Measurements from ENCODE around the gene SIGLEC11.
"Not testable (repeated sequence)": the region's sequence is repeated elsewhere in the genome, so short reads cannot be mapped to it uniquely, and the experiment has no call there.

SIGLEC11 gene

GRCh38 chr19:49960980-49961379 is at the start of gene SIGLEC11:
Gene SIGLEC11, minus strand, starts transcription at chr19:49961172. Its CDS starts 91 bp downstream, at chr19:49961081.
- not testable (repeated sequence) for DNase-seq

GRCh38 chr19:50008532-50008931 is 47.6 kb upstream of the SIGLEC11 start:
- no peak for DNase-seq

DNA sequence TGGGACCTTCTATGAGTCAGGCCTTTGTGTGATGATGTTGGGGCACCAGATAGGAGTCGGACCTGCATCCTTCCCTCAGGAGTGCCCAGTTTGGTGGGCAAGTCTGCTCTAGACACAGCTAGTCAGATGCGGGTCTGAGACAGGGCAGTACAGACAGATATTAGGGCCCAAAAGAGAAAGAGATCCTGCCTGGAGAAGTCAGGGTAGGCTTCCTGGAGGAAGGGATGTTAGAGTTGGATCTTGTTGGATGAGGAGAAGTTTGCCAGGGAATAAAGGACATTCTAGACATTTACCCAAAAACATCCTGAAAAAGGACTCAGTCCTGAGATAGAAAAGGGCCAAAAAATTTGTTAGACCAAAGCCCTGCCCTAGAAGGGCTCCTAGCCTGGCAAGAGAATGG is 47.0 kb upstream of the SIGLEC11 start:
- no peak for DNase-seq

- no peak for DNase-seq
These were observed 46.2 kb upstream of the SIGLEC11 start for GRCh38 chr19:50007170-50007569.

GRCh38 chr19:50005428-50005827 is 44.5 kb upstream of the SIGLEC11 start:
- no peak for DNase-seq

DNA sequence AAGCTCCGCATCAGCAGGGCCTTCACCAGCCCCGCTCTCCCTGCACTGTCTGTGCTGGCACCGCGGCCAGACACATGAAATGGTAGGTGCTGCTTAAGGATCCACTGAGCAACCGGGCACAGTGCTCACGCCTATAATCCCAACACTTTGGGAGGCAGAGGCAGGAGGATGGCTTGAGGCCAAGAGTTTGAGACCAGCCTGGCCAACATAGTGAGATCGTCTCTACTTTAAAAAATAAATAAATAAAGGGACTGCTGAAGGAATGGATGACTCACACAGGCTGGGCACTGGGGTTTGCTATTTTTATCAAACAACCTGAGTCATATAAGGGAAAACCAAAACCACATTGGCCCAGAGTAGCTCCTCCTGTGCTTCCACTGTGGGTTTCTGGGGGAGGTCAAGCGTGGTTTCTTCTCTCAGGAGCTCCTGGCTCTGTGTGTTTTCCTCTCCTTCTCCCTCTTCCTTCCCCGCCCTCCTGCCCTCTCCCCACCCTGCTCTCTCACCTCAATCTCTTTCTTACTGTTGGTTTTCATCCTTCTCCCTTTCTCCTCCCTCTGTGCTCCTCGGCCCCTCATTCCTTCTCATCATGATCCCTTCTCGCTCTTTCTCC is 42.9 kb upstream of the SIGLEC11 start:
- no peak for DNase-seq

- no peak for DNase-seq
These were observed 42.3 kb upstream of the SIGLEC11 start for GRCh38 chr19:50003254-50003788.

- DNase-seq: no peak
These were observed 41.5 kb upstream of the SIGLEC11 start for GRCh38 chr19:50002386-50002960.

DNA sequence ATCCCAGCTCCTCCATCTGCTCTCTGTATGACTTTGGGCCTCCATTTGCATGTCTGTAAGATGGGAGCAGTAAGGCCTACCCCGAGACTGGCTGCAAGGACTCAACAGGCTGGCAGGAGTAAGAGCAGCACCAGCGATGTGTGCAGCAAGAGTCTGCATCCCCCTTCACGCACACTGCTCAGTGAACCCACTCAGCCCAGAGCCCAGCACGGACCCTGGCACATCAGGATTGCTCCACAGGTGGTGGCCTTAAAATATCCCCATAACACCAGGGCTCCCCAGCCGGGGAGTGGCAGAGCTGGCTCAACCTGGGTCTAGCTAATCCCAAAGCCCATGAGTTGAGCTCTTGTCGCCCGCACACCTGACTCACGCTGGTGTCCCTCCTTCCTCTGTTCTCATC is 40.8 kb upstream of the SIGLEC11 start:
- no peak for DNase-seq

DNA sequence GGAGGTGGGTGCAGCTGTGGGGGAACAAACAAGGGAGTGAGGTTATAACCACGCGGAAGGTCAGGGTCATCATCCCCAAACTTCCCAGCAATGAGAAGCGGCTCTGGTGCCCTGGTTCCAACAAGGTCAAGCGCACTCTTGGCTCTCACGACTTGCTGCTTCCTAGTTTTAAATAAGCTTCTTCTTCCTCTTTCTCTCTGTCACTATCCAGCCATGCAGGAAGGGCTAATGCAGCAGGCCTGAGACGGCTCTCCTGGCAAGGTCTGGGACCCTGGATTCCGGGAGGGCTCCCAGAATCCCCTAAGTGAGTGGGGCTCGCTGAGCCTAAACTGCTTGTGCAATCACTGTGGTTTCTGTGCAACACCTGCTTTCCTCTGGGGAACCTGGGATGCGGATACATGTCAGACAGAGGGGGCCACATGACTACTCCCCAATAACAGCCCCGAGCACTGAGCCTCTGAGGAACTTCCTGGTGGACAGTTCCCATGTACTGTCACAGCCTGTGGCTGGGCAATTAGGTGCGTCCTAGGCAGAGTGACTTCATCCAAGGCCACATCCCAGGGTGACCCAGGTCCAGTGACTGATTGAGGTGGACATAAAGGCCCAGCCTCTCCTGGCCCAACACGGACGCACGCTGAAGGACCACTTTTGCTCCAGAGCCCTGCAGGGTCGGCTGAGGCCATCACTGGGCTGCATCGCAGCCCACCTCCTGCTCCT is 40.0 kb upstream of the SIGLEC11 start:
- DNase-seq: no peak

DNA sequence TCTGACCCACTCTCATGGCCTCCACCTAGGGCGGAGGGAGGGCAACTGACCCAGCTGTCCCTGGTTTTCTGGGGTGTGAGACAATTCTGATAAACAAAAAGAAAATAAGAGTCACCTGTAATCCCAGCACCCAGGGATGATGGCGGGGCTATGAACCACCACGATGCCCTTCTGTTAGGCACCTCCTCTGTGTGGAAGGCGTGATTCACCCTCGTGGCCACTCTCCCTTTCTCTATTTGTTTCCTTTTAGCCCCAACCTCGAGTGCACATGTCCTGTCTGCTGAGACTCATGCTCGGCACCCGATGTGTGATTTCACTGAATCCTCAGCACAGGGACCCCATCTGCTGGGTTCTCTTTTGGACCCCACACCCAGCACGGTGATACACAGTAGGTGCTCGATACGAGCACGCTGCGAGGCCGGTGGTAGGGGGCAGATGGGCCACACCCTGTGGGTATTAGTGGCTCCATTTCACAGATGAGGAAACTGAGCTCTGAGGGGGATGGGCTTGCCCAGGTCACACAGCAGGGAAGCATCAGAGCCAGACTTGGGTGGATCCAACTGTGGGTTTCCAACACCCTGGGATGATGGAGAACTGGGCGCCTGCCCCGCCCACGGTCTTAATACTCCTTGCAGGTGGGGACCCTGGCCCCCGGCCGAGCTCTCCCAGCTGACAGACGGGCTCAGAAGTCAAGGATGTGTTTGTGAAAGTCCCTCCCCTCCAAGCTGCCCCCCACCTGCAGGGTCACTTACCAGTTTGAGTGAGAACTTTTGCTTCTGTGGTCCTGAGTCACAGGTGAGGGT is 39.3 kb upstream of the SIGLEC11 start:
- no peak for DNase-seq

DNA sequence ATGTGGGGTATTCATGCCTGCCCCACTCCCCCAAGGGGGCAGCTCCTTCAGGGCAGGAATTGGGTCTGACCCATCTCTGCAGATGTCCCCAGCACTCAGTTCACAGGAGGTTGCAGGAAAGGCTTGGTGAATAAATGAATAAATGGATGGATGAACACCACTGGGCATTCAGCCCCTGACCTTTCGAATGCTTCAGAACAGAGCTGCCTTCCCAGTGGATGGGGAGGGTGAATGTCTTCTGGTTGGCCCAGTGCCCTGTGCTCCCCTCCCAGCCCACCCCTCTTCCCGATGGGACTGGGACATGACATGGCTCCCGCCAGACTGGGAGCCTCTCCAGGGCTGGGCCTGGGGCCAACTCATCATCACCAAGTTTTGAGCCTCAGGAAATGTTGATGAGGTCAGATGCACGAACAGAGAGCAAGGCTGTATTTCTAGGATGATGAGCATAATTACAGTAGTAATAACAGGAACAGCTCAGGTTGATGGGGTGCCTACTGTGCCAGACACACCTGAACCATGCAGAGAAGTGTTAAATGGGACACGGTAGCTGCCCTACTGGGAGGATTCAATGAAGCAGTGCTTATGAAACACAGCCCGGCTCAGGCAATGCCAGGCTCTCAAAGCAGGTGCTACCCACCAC is 38.5 kb upstream of the SIGLEC11 start:
- DNase-seq: no peak

- DNase-seq: no peak
These were observed 36.7 kb upstream of the SIGLEC11 start for GRCh38 chr19:49997709-49998108.

DNA sequence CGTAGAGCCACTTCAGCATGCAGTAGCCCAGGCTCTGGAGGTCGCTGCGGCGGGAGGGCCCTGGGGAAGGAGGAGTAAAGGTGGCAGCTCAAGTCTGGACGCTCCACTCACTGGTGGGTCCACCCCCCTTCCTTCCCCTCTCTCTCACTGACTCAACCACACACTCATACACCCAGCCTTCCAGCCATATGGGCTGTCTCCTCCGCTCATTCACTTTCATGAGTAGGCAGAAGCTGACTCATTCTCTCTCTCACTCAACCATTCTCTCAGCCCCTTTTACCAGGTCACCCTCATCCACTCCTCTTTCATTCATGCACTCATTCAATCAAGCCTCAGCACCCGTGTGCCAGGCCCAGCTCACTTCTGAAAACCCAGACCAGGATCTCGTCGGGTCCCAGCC is 27.5 kb upstream of the SIGLEC11 start:
- DNase-seq: no peak

- no peak for DNase-seq
These were observed 27.0 kb upstream of the SIGLEC11 start for GRCh38 chr19:49988007-49988406.

- DNase-seq: no peak
These were observed 26.3 kb upstream of the SIGLEC11 start for GRCh38 chr19:49987159-49987698.

DNA sequence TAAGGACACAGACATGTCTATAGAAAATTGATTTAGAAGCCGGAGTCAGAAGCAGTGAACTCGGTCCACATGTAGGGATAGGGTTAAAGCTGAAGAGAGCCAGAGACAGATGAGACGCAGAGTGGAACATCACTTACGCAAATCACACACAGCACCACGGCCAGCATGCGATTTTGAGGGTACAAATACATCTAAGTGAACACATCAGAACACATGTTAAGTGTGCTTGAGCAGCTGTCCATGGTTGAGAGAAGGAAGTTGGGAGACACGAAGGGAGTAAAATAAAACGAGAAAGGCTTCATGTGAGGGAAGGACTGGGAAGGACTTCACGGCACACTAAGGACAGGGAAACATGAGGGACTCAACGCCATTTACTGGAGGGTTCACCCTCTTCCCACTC is 25.4 kb upstream of the SIGLEC11 start:
- DNase-seq: no peak

GRCh38 chr19:49985871-49986270 is 24.9 kb upstream of the SIGLEC11 start:
- DNase-seq: no peak

- no peak for DNase-seq
These were observed 23.5 kb upstream of the SIGLEC11 start for GRCh38 chr19:49984491-49984890.

DNA sequence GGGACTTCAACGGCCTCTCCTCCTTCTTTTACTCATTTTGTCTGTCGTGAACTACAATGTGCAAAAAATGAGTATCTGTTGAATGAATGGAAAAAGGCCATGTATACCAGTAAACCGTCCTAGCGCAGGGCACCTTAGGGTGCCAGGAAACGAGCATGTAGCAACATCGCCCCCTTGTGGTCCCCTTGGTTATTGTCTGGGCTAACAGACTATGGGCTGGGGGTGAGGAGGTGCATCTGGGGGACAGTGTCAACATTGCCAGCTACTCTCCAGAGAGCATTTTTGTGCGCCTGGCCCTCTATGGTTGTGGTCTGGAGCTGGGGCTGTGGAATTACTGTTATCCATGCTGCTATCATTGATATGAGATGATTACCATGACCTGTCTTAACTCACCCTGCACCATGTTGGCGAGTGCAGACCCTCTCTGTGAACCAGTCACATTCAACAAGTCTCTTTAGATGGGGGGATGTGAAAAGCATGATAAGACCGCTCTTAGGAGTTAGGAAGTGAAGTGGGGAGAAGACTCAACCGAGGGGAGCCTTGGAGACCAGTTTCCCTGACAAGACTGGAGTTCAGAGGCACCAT is 22.8 kb upstream of the SIGLEC11 start:
- DNase-seq: no peak

DNA sequence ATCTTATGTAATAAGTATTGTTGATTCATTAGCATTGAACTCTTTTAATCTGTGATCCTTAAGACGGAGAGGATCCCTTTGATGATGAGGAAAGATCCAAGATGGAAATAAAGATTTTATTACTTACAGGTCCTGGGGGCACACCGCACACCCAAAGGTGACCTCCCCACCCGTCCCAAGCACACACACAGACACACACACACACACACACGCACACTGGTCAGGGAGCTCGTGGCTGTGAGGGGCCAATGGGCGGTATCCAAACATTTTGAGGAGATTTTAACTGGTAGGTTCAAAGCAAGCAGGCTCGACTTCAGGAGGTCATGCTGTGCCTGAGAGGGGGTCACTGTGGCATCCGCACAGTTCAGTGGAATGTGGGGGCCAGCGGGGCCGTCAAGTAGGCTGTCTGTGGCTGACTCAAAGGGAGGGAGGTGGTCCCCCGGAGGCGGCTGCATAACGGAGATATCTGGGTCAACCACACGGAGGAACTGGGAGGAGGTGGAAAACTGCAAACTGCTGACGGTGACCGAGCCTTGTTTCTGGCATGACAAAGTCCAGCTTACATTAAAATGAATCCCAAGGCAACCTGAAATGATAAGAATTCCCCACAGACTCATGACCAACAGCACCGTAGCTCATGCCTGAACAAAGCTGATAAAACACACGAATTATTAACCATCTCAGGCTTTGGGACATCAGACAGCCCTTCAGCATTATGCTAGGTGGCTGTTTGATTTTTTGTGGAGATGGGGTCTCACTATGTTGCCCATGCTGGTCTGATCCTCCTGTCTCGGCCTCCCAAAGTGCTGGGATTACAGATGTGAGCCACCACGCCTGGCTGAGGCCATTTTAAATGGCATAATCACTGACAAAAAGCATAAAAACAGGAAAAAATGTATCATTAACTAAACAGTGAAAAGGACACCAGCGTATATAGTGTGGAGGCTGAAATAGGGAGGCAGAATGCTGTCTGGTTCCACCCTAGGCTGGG is 20.9 kb upstream of the SIGLEC11 start:
- no peak for DNase-seq

All from NCI-H1417 treated with DMSO at 0.1 percent for 48 hours (cell line).